22Rv1 (cell line): ENCODE measurements around the gene STMN1.

Experiments used
- H3K27ac ChIP-seq: fragments of 450-650 bp; 2 replicates; pipeline ENCODE4 v1.5.1; 2017
- CTCF ChIP-seq: fragments of 450-650 bp; IDR thresholded peaks from 2 replicates; pipeline ENCODE4 v1.5.1; 2017; ENCODE audit warnings: mild to moderate bottlenecking
- ZFX ChIP-seq: fragments of 450-650 bp; IDR thresholded peaks from 2 replicates; pipeline ENCODE4 v1.6.1; 2017; ENCODE audit warnings: antibody characterized with exemption, borderline replicate concordance

STMN1 gene

DNA sequence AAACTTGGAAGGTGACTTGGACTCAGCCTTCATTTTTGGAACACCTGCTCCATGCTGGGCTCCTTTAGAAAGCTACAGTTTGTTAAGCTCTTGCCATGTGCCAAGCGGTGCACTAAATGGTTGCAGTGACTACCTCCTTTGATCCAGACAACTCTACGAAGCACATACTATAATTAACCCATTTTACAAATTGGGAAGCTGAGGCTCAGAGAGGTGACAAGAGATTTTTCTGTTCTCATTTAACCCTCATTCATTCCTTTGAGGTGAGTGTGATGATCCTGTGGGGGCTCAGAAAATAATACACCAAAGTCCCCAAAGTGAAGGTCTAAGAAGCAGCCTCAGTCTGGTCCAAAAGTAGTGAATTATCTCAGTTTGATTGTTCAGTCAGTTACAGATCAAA is 29.1 kb downstream of the STMN1 start:
- no peak overlapping the region for H3K27ac ChIP-seq
- no peak for TF ChIP-seq ZFX
- no peak for TF ChIP-seq CTCF

GRCh38 chr1:25876693-25877077 is 29.5 kb downstream of the STMN1 start:
- H3K27ac ChIP-seq, result peak overlapping the region; percentile 29
- no peak for TF ChIP-seq CTCF
- TF ChIP-seq ZFX, result no peak

- TF ChIP-seq ZFX, result no peak
- TF ChIP-seq CTCF, result no peak
- H3K27ac ChIP-seq, result peak overlapping the region; percentile 55
These were observed 30.1 kb downstream of the STMN1 start for GRCh38 chr1:25875856-25876692.

DNA sequence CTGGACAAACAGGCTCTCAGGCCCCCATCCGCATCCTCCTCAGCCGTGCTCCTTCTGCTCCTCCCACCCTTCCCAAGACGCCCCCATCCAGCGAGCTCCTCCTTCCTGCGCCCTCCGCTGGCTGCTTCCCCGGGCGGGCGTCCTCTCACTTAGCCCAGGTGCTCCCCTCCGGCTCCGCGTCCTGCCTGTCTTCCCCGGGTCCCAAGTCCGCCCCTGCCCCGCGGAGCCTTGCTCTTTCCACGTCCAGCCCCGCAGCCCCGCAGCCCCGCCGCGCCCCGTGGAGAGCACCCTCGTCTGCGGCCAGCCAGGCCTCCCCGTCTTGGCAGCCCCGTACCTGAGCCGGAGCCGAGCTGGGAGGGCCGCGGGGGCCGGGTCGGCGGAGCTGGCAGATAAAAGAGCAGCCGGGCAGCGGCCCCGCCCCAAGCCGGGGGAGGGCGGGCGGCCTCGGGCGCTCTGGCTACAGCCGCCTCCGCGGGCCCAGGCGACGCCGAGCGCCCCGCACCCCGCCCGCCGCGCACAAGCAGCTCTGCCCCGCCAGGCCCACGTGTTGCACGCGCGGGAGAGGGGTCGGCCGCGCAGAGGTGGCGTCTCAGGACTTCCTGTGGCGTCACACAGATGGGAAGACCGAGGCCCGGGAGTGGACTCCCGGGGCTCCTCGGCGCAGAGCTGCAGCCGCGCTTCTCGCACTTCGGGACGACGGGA is 30.9 kb downstream of the STMN1 start, which contains the start of gene PAQR7:
Gene PAQR7, minus strand, starts transcription at position 555 of the 702 bp plus-strand sequence. CDS start 11,869 bp downstream, outside the sequence.
- TF ChIP-seq CTCF (no peak), ZFX (no peak)
- peak within 1 kb of the TSS; percentile 55 for H3K27ac ChIP-seq

GRCh38 chr1:25874635-25875153 is 31.5 kb downstream of the STMN1 start:
- H3K27ac ChIP-seq, result peak overlapping the region; percentile 55
- no peak for TF ChIP-seq ZFX
- no peak for TF ChIP-seq CTCF

- H3K27ac ChIP-seq, result peak overlapping the region; percentile 55
These were observed 32.0 kb downstream of the STMN1 start for GRCh38 chr1:25874209-25874608.

More at GRCh38 chr1:25874209-25874608, 32.0 kb downstream of the STMN1 start:
- TF ChIP-seq CTCF (no peak), ZFX (no peak)
